ENCODE results near the gene ASTN2. TPM values are rescaled to one million over a fixed set of nuclear protein-coding genes. Genes with fewer than 3 reads are reported as not detected.

The ASTN2 gene
- total RNA-seq, 1 experiment from 2014 or later = 4.8 TPM

- Histone ChIP-seq H3K79me2 (ENCODE audit: insufficient read depth, low read length) (no peaks in the 10 kb centered on the region), H3K27me3 (ENCODE audit: insufficient read depth, low read length) (no peaks in the 10 kb centered on the region), H4K20me1 (ENCODE audit: insufficient read depth) (no peaks in the 10 kb centered on the region), H3K27ac (ENCODE audit: low read depth, low read length) (no peak overlapping the region), H3K4me3 (replicated peaks in 1 of 2; ENCODE audit: low read depth in 1 of 2, low read length in 2 of 2) (no peak overlapping the region), H3K36me3 (ENCODE audit: control insufficient read depth in 1 of 2, insufficient read depth in 2 of 2, low read length in 2 of 2) (no peaks in the 10 kb centered on the region), H3K9me3 (ENCODE audit: control insufficient read depth in 1 of 2, insufficient read depth in 1 of 2, low read depth in 1 of 2, low read length in 2 of 2) (peaks cover 0 to 4% of the 10 kb centered on the region in 2 experiments; a peak in 2 of 4 replicates), H3K4me2 (ENCODE audit: low read length) (no peak overlapping the region), H2AFZ (ENCODE audit: low read depth, low read length, poor library complexity, severe bottlenecking) (no peak overlapping the region), H3K9me2 (ENCODE audit: insufficient read depth) (no peaks in the 10 kb centered on the region), H3K9ac (ENCODE audit: low read length) (no peak overlapping the region), H3K4me1 (ENCODE audit: control insufficient read depth in 1 of 2, insufficient read depth in 2 of 2, low read length in 2 of 2) (no peaks in the 10 kb centered on the region)
- BruUV-seq (replicated peaks) = no TSS peak
- ATAC-seq = no peak
- DNase-seq (ENCODE audit: low read depth, low spot score) = no peak
- ChIA-PET RAD21 (ENCODE audit: low non-redundant PET in 1 of 2, low total read pairs in 2 of 2, uncharacterized antibody in 2 of 2, unreplicated experiment in 2 of 2) (no interaction called here), POLR2A (no interaction called here), CTCF (no interaction called here)
- TF ChIP-seq SRF (IDR thresholded peaks at IDR 0.05; ENCODE audit: low read depth) (no peak), ATF3 (IDR thresholded peaks at IDR 0.05) (no peak), CBX3 (IDR thresholded peaks at IDR 0.05; ENCODE audit: low read depth) (no peak), YY1 (IDR thresholded peaks at IDR 0.05; ENCODE audit: extremely low read depth, insufficient replicate concordance, low read depth, low read length) (no peak), SP1 (IDR thresholded peaks at IDR 0.05; ENCODE audit: low read depth) (no peak), EGR1 (IDR thresholded peaks at IDR 0.05; ENCODE audit: low read depth) (no peak), MAX (IDR thresholded peaks at IDR 0.05) (no peak), ZNF274 (IDR thresholded peaks at IDR 0.05; ENCODE audit: low read depth, low read length) (no peak), ELF1 (IDR thresholded peaks at IDR 0.05; ENCODE audit: borderline replicate concordance, low read depth) (no peak), EZH2 (IDR thresholded peaks at IDR 0.05) (no peak), CTCF (IDR thresholded peaks at IDR 0.05 in 2 of 3, conservative IDR thresholded peaks at IDR 0.05 in 1 of 3; ENCODE audit: borderline replicate concordance in 1 of 3, insufficient read depth in 1 of 3, low read depth in 2 of 3, low read length in 2 of 3) (no peak), ZFX (IDR thresholded peaks at IDR 0.05) (no peak), ZBTB33 (IDR thresholded peaks at IDR 0.05; ENCODE audit: extremely low read depth, insufficient replicate concordance, low read length) (no peak), FOSL1 (IDR thresholded peaks at IDR 0.05; ENCODE audit: low read depth) (no peak), POLR2A (IDR thresholded peaks at IDR 0.05; ENCODE audit: borderline replicate concordance, extremely low read depth, insufficient read depth, insufficient read length) (no peak), POLR2AphosphoS5 (IDR thresholded peaks at IDR 0.05; ENCODE audit: low read depth, low read length) (no peak), EZH2phosphoT487 (IDR thresholded peaks at IDR 0.05; ENCODE audit: borderline replicate concordance) (no peak), SIN3A (IDR thresholded peaks at IDR 0.05; ENCODE audit: low read depth) (no peak), RAD21 (IDR thresholded peaks at IDR 0.05; ENCODE audit: low read depth) (no peak)
- intact Hi-C loops (cut with micrococcal nuclease) = no loop called here
These were observed 60.5 kb downstream of the ASTN2 start for GRCh38 chr9:117354244-117354847.
